CD4-positive, alpha-beta memory T cell (primary cell): ENCODE results near the gene MPRIP. TPM values are rescaled to one million over a fixed set of nuclear protein-coding genes. Genes with fewer than 3 reads are reported as not detected.

Experiments used
- CTCF ChIA-PET: fragments of 350-600 bp; sonication (Branson Sonifier 250); formaldehyde crosslinking; loops from one replicate; lab custom pipeline; 2021; ENCODE audit warnings: inconsistent platforms; ENCODE audit not compliant: partially characterized antibody; lab: Charles Lee
- POLR2A ChIA-PET: fragments of 350-600 bp; sonication (Branson Sonifier 250); formaldehyde crosslinking; loops from one replicate; lab custom pipeline; 2021; ENCODE audit not compliant: partially characterized antibody; lab: Charles Lee
- DNase-seq, 5 donors: peaks; one replicate each; pipeline versions ENCODE4 v3.0.0 to v3.0.0-alpha.2; 2020 to 2022; ENCODE audit warnings: mixed read lengths in 1 of 5
- H3K27ac ChIP-seq: one replicate; pipeline ENCODE4 v1.7.0; 2013; ENCODE audit warnings: low read depth, low read length
- H3K27me3 ChIP-seq: 2 replicates; pipeline ENCODE4 v1.7.0; 2013; ENCODE audit warnings: mild to moderate bottlenecking, low read length, moderate library complexity; ENCODE audit not compliant: insufficient read depth
- H3K36me3 ChIP-seq: 2 replicates; pipeline ENCODE4 v1.7.0; 2013; ENCODE audit warnings: mild to moderate bottlenecking, low read length, moderate library complexity; ENCODE audit not compliant: insufficient read depth
- H3K4me1 ChIP-seq: 2 replicates; pipeline ENCODE4 v1.7.0; 2013; ENCODE audit warnings: mild to moderate bottlenecking, low read length, moderate library complexity; ENCODE audit not compliant: insufficient read depth
- H3K4me3 ChIP-seq, 2 donors: one replicate each; pipeline ENCODE4 v1.7.0; 2013; ENCODE audit warnings: low read length in 2 of 2, mild to moderate bottlenecking in 1 of 2
- H3K9me3 ChIP-seq, 2 donors: one replicate each; pipeline ENCODE4 v1.7.0; 2013; ENCODE audit warnings: low read length in 2 of 2, control low read depth in 1 of 2; ENCODE audit not compliant: control insufficient read depth in 1 of 2
- H3K27ac Mint-ChIP-seq, 7 donors: one replicate each; pipeline ENCODE4 v1.8.0; 2020 to 2021; ENCODE audit warnings: mixed read lengths in 7 of 7, mild to moderate bottlenecking in 6 of 7, inconsistent platforms in 3 of 7, moderate library complexity in 3 of 7
- H3K27me3 Mint-ChIP-seq, 2 donors: one replicate each; pipeline ENCODE4 v1.8.0; 2020 to 2021; ENCODE audit warnings: mixed read lengths in 2 of 2
- H3K36me3 Mint-ChIP-seq, 2 donors: one replicate each; pipeline ENCODE4 v1.8.0; 2020 to 2021; ENCODE audit warnings: mixed read lengths in 2 of 2, inconsistent platforms in 1 of 2, mild to moderate bottlenecking in 1 of 2
- H3K4me1 Mint-ChIP-seq, 4 donors: one replicate each; pipeline ENCODE4 v1.8.0; 2020 to 2021; ENCODE audit warnings: mixed read lengths in 4 of 4, mild to moderate bottlenecking in 1 of 4
- H3K4me3 Mint-ChIP-seq, 8 donors: one replicate each; pipeline ENCODE4 v1.8.0; 2020 to 2021; ENCODE audit warnings: mixed read lengths in 8 of 8, mild to moderate bottlenecking in 7 of 8, moderate library complexity in 6 of 8, inconsistent platforms in 3 of 8
- H3K9me3 Mint-ChIP-seq, 8 donors: one replicate each; pipeline ENCODE4 v1.8.0; 2020 to 2021; ENCODE audit warnings: mixed read lengths in 8 of 8, mild to moderate bottlenecking in 5 of 8, inconsistent platforms in 3 of 8, moderate library complexity in 1 of 8
- intact Hi-C: fragments of 100-400 bp; cut with micrococcal nuclease; formaldehyde crosslinking; loops from one replicate; pipeline ENCODE4 v1.15.1; 2023
- polyA plus RNA-seq, 2 donors: library from polyadenylated mRNA; unstranded; fragments of 300-500 nt; fragmentation: Illumina TruSeq; gene quantifications; one replicate each; pipeline ENCODE4 v1.2.3, GENCODE V29; 2021
- total RNA-seq, 2 experiments: library from RNA; stranded (reverse); gene quantifications; one replicate each; pipeline ENCODE4 v1.2.3, GENCODE V29; 2021

The MPRIP gene
- total and polyA plus RNA-seq, 4 experiments from 2014 or later = 48.4 to 255 (median 152) TPM

DNA sequence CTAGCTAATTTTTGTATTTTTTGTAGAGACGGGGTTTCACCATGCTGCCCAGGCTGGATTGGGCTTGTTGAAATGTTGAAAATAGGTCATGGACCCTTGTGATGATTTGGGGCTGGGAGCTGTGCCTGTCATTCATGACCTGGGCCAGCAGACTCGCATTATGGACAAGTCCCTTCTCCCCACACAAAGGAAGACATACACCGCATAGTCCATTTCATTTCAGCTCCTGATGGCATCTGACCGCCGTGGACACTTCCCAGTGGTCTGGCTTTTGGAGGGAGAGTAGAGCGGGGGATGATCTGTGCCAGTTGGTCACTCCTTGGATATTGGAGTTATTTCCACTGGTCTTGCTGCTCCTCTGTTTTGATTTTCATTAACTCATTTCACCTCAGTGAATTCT lies 34.8 kb downstream of the MPRIP start:
- H3K27ac Mint-ChIP-seq = peak overlapping the region in 2 of 7 donors; percentile 19 to 61
- H3K4me1 Mint-ChIP-seq = peaks cover 31 to 53% (median 35%) of the 10 kb centered on the region in 4 donors
- Histone ChIP-seq H3K27ac (no peak overlapping the region), H3K27me3 (no peaks in the 10 kb centered on the region), H3K9me3 (no peaks in the 10 kb centered on the region), H3K4me1 (peaks cover 37% of the 10 kb centered on the region), H3K4me3 (no peak overlapping the region), H3K36me3 (peaks cover 28% of the 10 kb centered on the region)
- CTCF ChIA-PET = no interaction called here
- peaks cover 28 to 52% of the 10 kb centered on the region in 2 donors for H3K36me3 Mint-ChIP-seq
- POLR2A ChIA-PET = no interaction called here
- H3K9me3 Mint-ChIP-seq = no peaks in the 10 kb centered on the region
- intact Hi-C loops = no loop called here
- no peaks in the 10 kb centered on the region for H3K27me3 Mint-ChIP-seq
- DNase-seq = no peak
- H3K4me3 Mint-ChIP-seq = no peak overlapping the region

DNA sequence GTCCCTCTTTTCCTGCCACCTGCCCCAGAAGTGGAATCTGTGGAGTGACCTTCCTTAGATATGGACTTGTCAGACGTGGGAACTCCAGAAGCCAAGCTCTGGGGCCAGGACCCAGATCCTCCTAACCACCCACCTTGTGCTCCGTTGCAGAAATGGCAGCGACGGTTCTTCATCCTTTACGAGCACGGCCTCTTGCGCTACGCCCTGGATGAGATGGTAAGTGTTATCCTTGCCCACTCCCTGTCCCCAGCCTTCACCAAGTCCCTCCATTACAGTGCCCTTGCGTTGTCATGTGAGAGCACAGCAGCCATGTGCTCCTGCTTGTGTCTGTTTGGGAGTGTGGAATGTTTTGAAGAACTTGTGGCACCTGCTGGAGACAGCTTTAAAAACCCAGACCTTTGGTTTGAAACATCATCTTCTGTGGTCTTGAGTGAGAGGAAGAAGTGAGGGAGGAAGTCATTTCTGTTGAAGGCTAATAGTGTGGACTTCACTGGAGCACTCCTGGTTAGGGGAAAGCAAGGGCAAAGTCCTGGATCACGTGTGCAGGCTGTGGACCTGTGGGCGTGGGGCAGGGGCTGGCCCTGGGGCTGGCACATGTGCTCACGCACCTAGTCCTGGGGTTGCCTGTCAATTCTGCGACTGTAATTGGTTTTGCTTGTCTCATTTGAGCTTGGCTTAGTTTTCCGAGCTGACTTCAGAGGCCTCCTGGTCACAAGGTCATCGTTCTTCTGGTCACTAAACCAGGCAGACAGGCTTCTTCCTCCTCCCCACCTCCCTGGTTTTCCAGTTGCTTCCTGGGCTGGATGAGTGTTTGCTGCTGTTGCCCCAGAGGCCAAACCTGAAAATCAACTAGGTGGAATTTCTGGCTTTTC lies 35.8 kb downstream of the MPRIP start:
- Mint-ChIP-seq H3K27me3 (no peaks in the 10 kb centered on the region), H3K9me3 (no peaks in the 10 kb centered on the region), H3K36me3 (peaks cover 34 to 53% of the 10 kb centered on the region in 2 donors), H3K4me1 (peaks cover 28 to 50% (median 30%) of the 10 kb centered on the region in 4 donors), H3K27ac (peak overlapping the region in 2 of 7 donors; percentile 25 to 31), H3K4me3 (no peak overlapping the region)
- Histone ChIP-seq H3K9me3 (no peaks in the 10 kb centered on the region), H3K27me3 (no peaks in the 10 kb centered on the region), H3K27ac (no peak overlapping the region), H3K36me3 (peaks cover 28% of the 10 kb centered on the region), H3K4me3 (no peak overlapping the region), H3K4me1 (peaks cover 27% of the 10 kb centered on the region)
- ChIA-PET POLR2A (no interaction called here), CTCF (interaction anchor here (0.5 to 0.7 kb wide), 2 partner anchors 68 to 237 kb away, joined by 3 read pairs; no protein-coding TSS in a partner anchor)
- DNase-seq = no peak
- intact Hi-C loops = no loop called here

DNA sequence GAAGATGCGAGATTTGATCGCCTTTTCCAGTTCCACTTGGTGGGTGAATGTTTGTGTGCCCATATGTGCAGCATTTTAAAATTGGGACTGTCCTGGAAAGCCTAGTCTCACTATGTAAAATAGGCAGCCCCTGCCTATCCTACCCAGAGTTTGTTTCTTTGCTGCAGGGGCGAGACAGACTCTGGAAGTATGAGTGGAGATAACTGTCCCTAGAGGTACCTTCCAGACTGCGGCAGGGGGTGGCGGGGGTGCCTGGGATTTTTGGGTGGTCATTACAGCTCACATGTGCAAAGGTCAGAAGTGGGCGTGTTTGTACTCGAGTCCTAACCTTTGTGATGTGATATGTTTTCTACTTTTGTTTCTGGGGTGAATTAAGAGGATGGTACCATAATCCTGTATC lies 36.6 kb downstream of the MPRIP start:
- DNase-seq = no peak
- ChIA-PET POLR2A (no interaction called here), CTCF (interaction anchor here (0.5 kb wide), 1 partner anchor 236 kb away, joined by 3 read pairs; no protein-coding TSS in a partner anchor)
- no peaks in the 10 kb centered on the region for H3K9me3 ChIP-seq
- Mint-ChIP-seq H3K4me3 (no peak overlapping the region), H3K27me3 (no peaks in the 10 kb centered on the region), H3K27ac (peak overlapping the region in 4 of 7 donors; percentile 36 to 57 (median 44)), H3K9me3 (no peaks in the 10 kb centered on the region), H3K4me1 (peaks cover 25 to 42% (median 31%) of the 10 kb centered on the region in 4 donors), H3K36me3 (peaks cover 38 to 57% of the 10 kb centered on the region in 2 donors)
- no peak overlapping the region for H3K4me3 ChIP-seq
- peaks cover 21% of the 10 kb centered on the region for H3K4me1 ChIP-seq
- intact Hi-C loops = no loop called here
- peaks cover 28% of the 10 kb centered on the region for H3K36me3 ChIP-seq
- no peak overlapping the region for H3K27ac ChIP-seq
- no peaks in the 10 kb centered on the region for H3K27me3 ChIP-seq

GRCh38 chr17:17079336-17079735 lies 37.1 kb downstream of the MPRIP start:
- no peak overlapping the region for H3K4me3 ChIP-seq
- H3K27ac ChIP-seq = no peak overlapping the region
- Mint-ChIP-seq H3K36me3 (peaks cover 38 to 61% of the 10 kb centered on the region in 2 donors), H3K27ac (peak overlapping the region in 5 of 7 donors; percentile 36 to 57 (median 49)), H3K27me3 (no peaks in the 10 kb centered on the region), H3K9me3 (no peaks in the 10 kb centered on the region), H3K4me3 (no peak overlapping the region), H3K4me1 (peaks cover 21 to 37% (median 29%) of the 10 kb centered on the region in 4 donors)
- ChIA-PET POLR2A (no interaction called here), CTCF (no interaction called here)
- H3K36me3 ChIP-seq = peaks cover 28% of the 10 kb centered on the region
- H3K4me1 ChIP-seq = peaks cover 17% of the 10 kb centered on the region
- intact Hi-C loops = no loop called here
- DNase-seq = no peak
- H3K9me3 ChIP-seq = no peaks in the 10 kb centered on the region
- no peaks in the 10 kb centered on the region for H3K27me3 ChIP-seq

- POLR2A ChIA-PET = no interaction called here
- intact Hi-C loops = no loop called here
- Histone ChIP-seq H3K9me3 (no peaks in the 10 kb centered on the region), H3K27ac (no peak overlapping the region), H3K36me3 (peaks cover 28% of the 10 kb centered on the region), H3K4me1 (peaks cover 14% of the 10 kb centered on the region), H3K27me3 (no peaks in the 10 kb centered on the region), H3K4me3 (no peak overlapping the region)
- peaks cover 38 to 58% of the 10 kb centered on the region in 2 donors for H3K36me3 Mint-ChIP-seq
- no peak for DNase-seq
- no peaks in the 10 kb centered on the region for H3K9me3 Mint-ChIP-seq
- peak overlapping the region in 2 of 7 donors; percentile 36 to 55 for H3K27ac Mint-ChIP-seq
- no peak overlapping the region for H3K4me3 Mint-ChIP-seq
- peaks cover 17 to 33% (median 25%) of the 10 kb centered on the region in 4 donors for H3K4me1 Mint-ChIP-seq
- CTCF ChIA-PET = no interaction called here
- no peaks in the 10 kb centered on the region for H3K27me3 Mint-ChIP-seq
Measured at GRCh38 chr17:17079761-17080160, 37.5 kb downstream of the MPRIP start.

DNA sequence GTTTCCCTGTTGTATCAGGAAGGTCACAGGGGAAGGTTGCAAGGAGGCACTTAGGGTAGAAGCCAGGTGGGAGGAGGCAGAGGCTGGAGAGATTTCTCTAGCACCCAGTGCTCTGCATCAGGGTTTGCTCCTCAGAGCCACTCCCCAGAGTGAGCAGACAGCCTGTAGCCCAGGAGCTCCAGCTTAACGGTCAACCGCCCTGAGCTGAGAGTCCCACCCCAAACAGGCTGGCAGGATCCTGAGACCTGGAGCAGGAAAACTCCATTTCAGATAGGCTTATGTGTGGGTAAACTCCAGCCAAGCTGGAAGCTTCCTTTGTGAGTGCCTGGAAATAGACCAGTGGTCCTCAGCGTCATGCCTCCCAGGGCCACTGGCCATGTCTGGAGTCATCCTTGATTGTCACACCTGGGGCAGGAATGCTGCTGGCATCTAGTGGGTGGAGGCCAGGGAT lies 37.9 kb downstream of the MPRIP start:
- peaks cover 13 to 29% (median 21%) of the 10 kb centered on the region in 4 donors for H3K4me1 Mint-ChIP-seq
- H3K27me3 ChIP-seq = no peaks in the 10 kb centered on the region
- no peak overlapping the region for H3K27ac Mint-ChIP-seq
- ChIA-PET CTCF (no interaction called here), POLR2A (no interaction called here)
- H3K27ac ChIP-seq = no peak overlapping the region
- H3K9me3 ChIP-seq = no peaks in the 10 kb centered on the region
- peaks cover 38 to 61% of the 10 kb centered on the region in 2 donors for H3K36me3 Mint-ChIP-seq
- no peak overlapping the region for H3K4me3 Mint-ChIP-seq
- H3K4me1 ChIP-seq = peaks cover 9% of the 10 kb centered on the region
- H3K36me3 ChIP-seq = peaks cover 28% of the 10 kb centered on the region
- H3K9me3 Mint-ChIP-seq = no peaks in the 10 kb centered on the region
- DNase-seq = no peak
- no peaks in the 10 kb centered on the region for H3K27me3 Mint-ChIP-seq
- intact Hi-C loops = no loop called here
- H3K4me3 ChIP-seq = no peak overlapping the region

DNA sequence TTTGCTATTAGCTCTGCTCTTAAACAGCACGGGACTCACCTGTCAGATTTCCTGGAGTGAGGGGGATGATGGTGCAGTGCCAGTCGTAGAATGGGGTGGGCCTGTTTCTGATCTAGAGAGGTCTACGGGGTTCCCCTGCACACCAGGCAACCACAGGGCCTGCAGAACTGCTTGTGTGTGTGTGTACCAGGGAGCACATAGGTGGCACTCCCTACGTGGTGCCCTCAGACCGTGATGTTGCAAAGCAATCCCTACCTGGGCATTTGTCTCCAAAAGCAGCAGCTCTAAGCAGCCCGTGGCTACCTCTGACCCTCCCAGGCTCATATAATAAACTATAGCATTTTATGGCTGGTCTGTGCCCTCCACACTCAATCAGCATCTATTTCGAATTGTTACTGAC lies 38.5 kb downstream of the MPRIP start:
- H3K4me3 Mint-ChIP-seq = no peak overlapping the region
- H3K27me3 Mint-ChIP-seq = no peaks in the 10 kb centered on the region
- no peaks in the 10 kb centered on the region for H3K9me3 Mint-ChIP-seq
- CTCF ChIA-PET = no interaction called here
- intact Hi-C loops = no loop called here
- peaks cover 8 to 23% (median 15%) of the 10 kb centered on the region in 4 donors for H3K4me1 Mint-ChIP-seq
- Histone ChIP-seq H3K4me3 (no peak overlapping the region), H3K27me3 (no peaks in the 10 kb centered on the region), H3K36me3 (peaks cover 28% of the 10 kb centered on the region), H3K4me1 (peaks cover 4% of the 10 kb centered on the region), H3K9me3 (no peaks in the 10 kb centered on the region), H3K27ac (no peak overlapping the region)
- H3K27ac Mint-ChIP-seq = peak overlapping the region in 3 of 7 donors; percentile 8 to 53 (median 29)
- peaks cover 32 to 57% of the 10 kb centered on the region in 2 donors for H3K36me3 Mint-ChIP-seq
- no peak for DNase-seq
- POLR2A ChIA-PET = interaction anchor here (1.2 kb wide), 1 partner anchor 37 kb away, joined by 3 read pairs; no protein-coding TSS in a partner anchor
